NCI-H1694 (cell line): Measurements from ENCODE around the gene SANBR.

Experiments used
- DNase-seq: peaks from one replicate; lab custom pipeline; 2025; lab: John Stamatoyannopoulos, UW

SANBR gene

GRCh38 chr2:61090386-61090921, 24.8 kb downstream of the SANBR start:
- no peak for DNase-seq

- DNase-seq: no peak
Measured at GRCh38 chr2:61091485-61091884, 25.8 kb downstream of the SANBR start.

- no peak for DNase-seq
Measured at GRCh38 chr2:61096438-61096837, 30.8 kb downstream of the SANBR start.

GRCh38 chr2:61100801-61101200, 35.1 kb downstream of the SANBR start:
- no peak for DNase-seq

DNA sequence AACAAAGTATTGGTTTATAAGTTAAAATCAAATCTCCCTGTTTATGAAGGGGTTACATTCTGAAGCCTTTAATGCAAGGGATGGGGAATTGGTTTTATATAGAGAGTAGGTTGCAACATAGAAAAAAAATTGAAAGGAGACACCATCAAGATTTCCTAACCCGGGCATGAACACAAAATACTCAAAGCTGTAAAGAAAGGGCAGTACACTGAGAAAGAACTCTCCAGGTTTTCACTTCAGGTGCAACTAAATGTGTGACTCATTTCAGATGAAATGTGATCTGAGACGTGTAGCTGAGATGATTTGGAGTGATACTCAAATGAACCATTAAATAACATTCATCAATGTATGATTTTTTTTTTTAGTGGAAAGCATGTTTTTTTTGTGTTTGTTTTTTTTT, 43.6 kb downstream of the SANBR start:
- DNase-seq: no peak

- DNase-seq: no peak
Measured at GRCh38 chr2:61111708-61112107, 46.0 kb downstream of the SANBR start.

DNA sequence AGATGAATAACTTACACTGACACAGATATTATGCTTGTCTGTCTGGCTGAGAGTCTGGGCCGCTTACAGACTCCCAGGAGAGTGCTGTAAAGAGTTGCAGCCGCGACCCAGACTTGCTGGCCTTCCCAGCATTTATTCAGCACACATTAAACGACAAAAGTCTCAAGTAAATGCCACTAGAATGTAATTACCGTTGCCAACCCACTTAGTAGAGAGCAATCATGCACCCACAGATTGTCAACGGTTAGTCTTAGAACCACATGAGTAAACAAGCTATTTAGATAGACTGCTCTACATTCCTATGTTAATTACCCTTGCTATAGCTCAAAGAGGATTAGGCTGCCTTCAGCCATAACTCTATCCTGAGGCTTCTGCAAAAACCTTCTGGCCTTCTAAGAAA, 48.5 kb downstream of the SANBR start:
- DNase-seq: no peak
